ENCODE results near the gene GPSM1.

DNA sequence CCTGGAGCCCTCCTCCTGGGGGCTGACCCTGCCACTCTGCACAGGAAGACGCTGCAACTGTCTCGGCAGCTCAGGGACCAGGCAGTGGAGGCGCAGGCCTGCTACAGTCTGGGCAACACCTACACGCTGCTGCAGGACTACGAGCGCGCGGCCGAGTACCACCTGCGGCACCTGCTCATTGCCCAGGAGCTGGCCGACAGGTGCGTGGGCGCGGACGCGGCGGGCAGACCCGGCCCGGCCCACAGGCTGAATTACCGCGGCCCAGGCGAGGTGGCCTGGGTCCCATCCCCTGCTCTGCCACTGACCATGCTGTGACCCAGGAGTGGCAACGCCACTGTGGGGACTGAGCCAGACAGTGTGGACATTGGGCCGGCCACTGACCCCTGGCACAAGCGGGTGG is 11.2 kb downstream of the GPSM1 start:
- no peak for TF ChIP-seq CTCF (IDR thresholded peaks at IDR 0.05 in 2 of 3, conservative IDR thresholded peaks at IDR 0.05 in 1 of 3; ENCODE audit: borderline replicate concordance in 1 of 3, insufficient read depth in 1 of 3, low read depth in 2 of 3, low read length in 2 of 3)
- TF ChIP-seq EZH2 (IDR thresholded peaks at IDR 0.05), result no peak
- no peak for TF ChIP-seq EGR1 (IDR thresholded peaks at IDR 0.05; ENCODE audit: low read depth)
- TF ChIP-seq, protein P1, sequence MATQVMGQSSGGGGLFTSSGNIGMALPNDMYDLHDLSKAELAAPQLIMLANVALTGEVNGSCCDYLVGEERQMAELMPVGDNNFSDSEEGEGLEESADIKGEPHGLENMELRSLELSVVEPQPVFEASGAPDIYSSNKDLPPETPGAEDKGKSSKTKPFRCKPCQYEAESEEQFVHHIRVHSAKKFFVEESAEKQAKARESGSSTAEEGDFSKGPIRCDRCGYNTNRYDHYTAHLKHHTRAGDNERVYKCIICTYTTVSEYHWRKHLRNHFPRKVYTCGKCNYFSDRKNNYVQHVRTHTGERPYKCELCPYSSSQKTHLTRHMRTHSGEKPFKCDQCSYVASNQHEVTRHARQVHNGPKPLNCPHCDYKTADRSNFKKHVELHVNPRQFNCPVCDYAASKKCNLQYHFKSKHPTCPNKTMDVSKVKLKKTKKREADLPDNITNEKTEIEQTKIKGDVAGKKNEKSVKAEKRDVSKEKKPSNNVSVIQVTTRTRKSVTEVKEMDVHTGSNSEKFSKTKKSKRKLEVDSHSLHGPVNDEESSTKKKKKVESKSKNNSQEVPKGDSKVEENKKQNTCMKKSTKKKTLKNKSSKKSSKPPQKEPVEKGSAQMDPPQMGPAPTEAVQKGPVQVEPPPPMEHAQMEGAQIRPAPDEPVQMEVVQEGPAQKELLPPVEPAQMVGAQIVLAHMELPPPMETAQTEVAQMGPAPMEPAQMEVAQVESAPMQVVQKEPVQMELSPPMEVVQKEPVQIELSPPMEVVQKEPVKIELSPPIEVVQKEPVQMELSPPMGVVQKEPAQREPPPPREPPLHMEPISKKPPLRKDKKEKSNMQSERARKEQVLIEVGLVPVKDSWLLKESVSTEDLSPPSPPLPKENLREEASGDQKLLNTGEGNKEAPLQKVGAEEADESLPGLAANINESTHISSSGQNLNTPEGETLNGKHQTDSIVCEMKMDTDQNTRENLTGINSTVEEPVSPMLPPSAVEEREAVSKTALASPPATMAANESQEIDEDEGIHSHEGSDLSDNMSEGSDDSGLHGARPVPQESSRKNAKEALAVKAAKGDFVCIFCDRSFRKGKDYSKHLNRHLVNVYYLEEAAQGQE (IDR thresholded peaks at IDR 0.05; ENCODE audit: low read depth), result no peak
- TF ChIP-seq EZH2phosphoT487 (IDR thresholded peaks at IDR 0.05; ENCODE audit: borderline replicate concordance), result no peak
- TF ChIP-seq POLR2A (IDR thresholded peaks at IDR 0.05; ENCODE audit: borderline replicate concordance, extremely low read depth, insufficient read depth, insufficient read length), result no peak
- TF ChIP-seq SRF (IDR thresholded peaks at IDR 0.05; ENCODE audit: low read depth), result no peak
- no peak for TF ChIP-seq CBX3 (IDR thresholded peaks at IDR 0.05; ENCODE audit: low read depth)
- TF ChIP-seq SIN3A (IDR thresholded peaks at IDR 0.05; ENCODE audit: low read depth), result no peak
- no peak for TF ChIP-seq ELF1 (IDR thresholded peaks at IDR 0.05; ENCODE audit: borderline replicate concordance, low read depth)

Measured in HCT116 (cell line).